WI38 (cell line): Measurements from ENCODE around the gene TNFSF15.

Experiments used
- H3K4me3 ChIP-seq: 2 replicates; pipeline ENCODE4 v1.5.1; 2011; ENCODE audit warnings: low read depth, mild to moderate bottlenecking, control low read depth, low read length
- CTCF ChIP-seq: IDR thresholded peaks from 2 replicates; pipeline ENCODE4 v1.5.1; 2012; ENCODE audit warnings: low read depth, mild to moderate bottlenecking, control low read depth, low read length

The TNFSF15 gene

GRCh38 chr9:114850871-114851270 is 45.0 kb upstream of the TNFSF15 start:
- no peak for TF ChIP-seq CTCF
- no peak overlapping the region for H3K4me3 ChIP-seq

GRCh38 chr9:114849450-114849849 is 43.6 kb upstream of the TNFSF15 start:
- H3K4me3 ChIP-seq, result no peak overlapping the region
- no peak for TF ChIP-seq CTCF

DNA sequence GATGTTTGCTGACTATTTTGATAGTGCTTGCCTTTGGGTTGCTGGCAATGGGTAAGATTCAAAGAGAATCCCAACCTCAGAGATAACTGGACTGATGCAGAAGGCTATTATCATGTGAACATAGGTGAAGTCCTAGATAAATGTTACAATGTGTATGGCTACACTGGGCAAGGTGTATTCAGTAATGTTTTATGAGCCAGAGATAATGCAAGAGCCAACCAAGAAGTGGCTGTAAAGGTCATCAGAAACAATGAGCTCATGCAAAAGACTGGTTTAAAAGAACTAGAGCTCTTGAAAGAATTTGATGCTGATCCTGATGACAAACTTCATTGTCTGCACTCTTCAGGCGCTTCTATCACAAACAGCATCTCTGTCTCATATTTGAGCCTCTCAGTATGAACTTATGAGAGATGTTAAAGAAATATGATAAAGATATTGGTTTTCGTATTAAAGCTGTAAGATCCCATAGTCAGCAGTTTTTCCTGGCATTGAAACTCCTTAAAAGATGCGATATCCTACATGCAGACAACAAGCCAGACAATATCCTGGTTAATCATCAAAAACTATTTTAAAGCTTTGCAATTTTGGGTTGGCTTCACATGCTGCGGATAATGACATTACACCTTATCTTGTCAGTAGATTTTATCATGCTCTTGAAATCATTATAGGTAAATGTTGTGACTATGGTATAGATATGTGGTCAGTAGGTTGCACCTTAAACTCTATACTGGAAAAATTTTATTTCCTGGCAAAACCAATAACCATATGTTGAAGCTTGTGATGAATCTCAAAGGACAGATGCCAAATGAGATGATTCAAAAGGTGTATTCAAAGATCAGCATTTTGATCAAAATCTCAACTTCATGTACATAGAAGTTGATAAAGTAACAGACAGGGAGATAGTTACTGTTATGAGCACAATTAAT is 41.9 kb upstream of the TNFSF15 start:
- H3K4me3 ChIP-seq, result no peak overlapping the region

GRCh38 chr9:114845373-114845772 is 39.5 kb upstream of the TNFSF15 start:
- no peak for TF ChIP-seq CTCF
- no peak overlapping the region for H3K4me3 ChIP-seq

More for the DNA sequence above, 41.9 kb upstream of the TNFSF15 start:
- TF ChIP-seq CTCF, result no peak

DNA sequence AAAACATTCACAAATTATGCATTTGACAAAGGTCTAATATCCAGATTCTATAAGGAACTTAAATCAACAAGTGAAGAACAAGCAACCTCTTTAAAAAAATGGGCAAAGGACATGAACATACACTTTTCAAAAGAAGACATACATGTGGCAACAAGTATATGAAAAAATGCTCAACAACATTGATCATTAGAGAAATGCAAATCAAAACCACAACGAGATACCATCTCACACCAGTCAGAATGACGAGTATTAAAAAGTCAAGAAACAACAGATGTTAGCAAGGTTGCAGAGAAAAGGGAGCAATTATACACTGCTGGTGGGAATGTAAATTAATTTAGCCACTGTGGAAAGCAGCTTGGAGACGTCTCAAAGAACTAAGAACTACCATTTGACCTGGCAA is 38.9 kb upstream of the TNFSF15 start:
- no peak overlapping the region for H3K4me3 ChIP-seq
- no peak for TF ChIP-seq CTCF

- TF ChIP-seq CTCF, result no peak
- H3K4me3 ChIP-seq, result no peak overlapping the region
These were observed 32.1 kb upstream of the TNFSF15 start for GRCh38 chr9:114837923-114838322.

DNA sequence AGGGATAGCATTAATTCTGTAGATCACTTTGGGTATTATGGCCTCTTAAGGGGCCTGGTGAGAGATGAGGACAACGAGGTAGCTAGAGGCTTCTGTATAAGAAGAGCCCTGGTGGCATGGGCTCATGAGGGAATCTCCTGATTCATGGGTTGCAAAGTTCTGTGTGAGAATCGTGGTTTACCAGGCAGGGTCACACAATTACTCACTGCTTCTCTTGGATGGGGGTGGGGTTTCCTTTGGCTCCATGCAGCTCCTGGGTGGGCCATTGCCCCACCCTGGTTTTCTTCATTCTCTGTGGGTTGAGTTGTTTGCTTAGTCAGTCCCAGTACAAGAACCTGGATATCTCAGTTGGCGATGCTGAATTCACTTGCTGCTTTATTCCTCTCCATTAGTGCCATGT is 30.9 kb upstream of the TNFSF15 start:
- no peak overlapping the region for H3K4me3 ChIP-seq
- TF ChIP-seq CTCF, result no peak
